CD4-positive, alpha-beta T cell (primary cell): ENCODE measurements around the gene DCLRE1B. TPM values are rescaled to one million over a fixed set of nuclear protein-coding genes. Genes with fewer than 3 reads are reported as not detected.

Experiments used
- ATAC-seq: fragments of 200-7000 bp; cut with Tn5 transposase; one replicate; pipeline ENCODE4 v1.10.0; 2022; ENCODE audit warnings: mild to moderate bottlenecking; ENCODE audit not compliant: poor library complexity
- CTCF ChIA-PET: fragments of 350-600 bp; sonication (Branson Sonifier 250); formaldehyde crosslinking; loops from one replicate; lab custom pipeline; 2021; ENCODE audit warnings: antibody characterized with exemption, inconsistent platforms; lab: Charles Lee
- POLR2A ChIA-PET: fragments of 350-600 bp; sonication (Branson Sonifier 250); formaldehyde crosslinking; loops from one replicate; lab custom pipeline; 2021; ENCODE audit warnings: antibody characterized with exemption, inconsistent platforms; lab: Charles Lee
- DNase-seq, 14 experiments: peaks; one replicate each; pipeline ENCODE4 v3.0.0-alpha.2; 2013 to 2020; ENCODE audit warnings: mixed read lengths in 2 of 14
- H3K27ac ChIP-seq, 2 donors: one replicate each; pipeline versions ENCODE4 v1.5.1 to v1.7.0; 2013; ENCODE audit warnings: low read length in 2 of 2, low read depth in 1 of 2, mild to moderate bottlenecking in 1 of 2
- H3K27me3 ChIP-seq, 2 experiments: 1 replicate in 1 of 2; 2 replicates in 1 of 2; pipeline versions ENCODE4 v1.6.1 to v1.7.0; 2013; ENCODE audit warnings: low read length in 2 of 2, control low read depth in 1 of 2, mild to moderate bottlenecking in 1 of 2, moderate library complexity in 1 of 2; ENCODE audit not compliant: insufficient read depth in 2 of 2, control insufficient read depth in 1 of 2
- H3K36me3 ChIP-seq: one replicate; pipeline ENCODE4 v1.6.1; 2013; ENCODE audit warnings: low read length, control low read depth; ENCODE audit not compliant: insufficient read depth
- H3K4me1 ChIP-seq: one replicate; pipeline ENCODE4 v1.6.1; 2013; ENCODE audit warnings: low read length, control low read depth; ENCODE audit not compliant: insufficient read depth
- H3K4me3 ChIP-seq: one replicate; pipeline ENCODE4 v1.5.1; 2013; ENCODE audit warnings: mild to moderate bottlenecking, low read length, moderate library complexity
- H3K9me3 ChIP-seq, 2 experiments: 1 replicate in 1 of 2; 2 replicates in 1 of 2; pipeline versions ENCODE4 v1.6.1 to v1.7.0; 2013; ENCODE audit warnings: low read length in 2 of 2, mild to moderate bottlenecking in 2 of 2, control low read depth in 1 of 2, moderate library complexity in 1 of 2; ENCODE audit not compliant: control insufficient read depth in 1 of 2, insufficient read depth in 1 of 2
- H3K27ac Mint-ChIP-seq: one replicate; pipeline ENCODE4 v1.8.0; 2020; ENCODE audit warnings: mixed read lengths
- H3K27me3 Mint-ChIP-seq: one replicate; pipeline ENCODE4 v1.8.0; 2021; ENCODE audit warnings: mixed read lengths
- H3K36me3 Mint-ChIP-seq: one replicate; pipeline ENCODE4 v1.8.0; 2021; ENCODE audit warnings: low read depth, mixed read lengths
- H3K4me1 Mint-ChIP-seq: one replicate; pipeline ENCODE4 v1.8.0; 2021; ENCODE audit warnings: low read depth, mixed read lengths
- H3K4me3 Mint-ChIP-seq: one replicate; pipeline ENCODE4 v1.8.0; 2020; ENCODE audit warnings: mild to moderate bottlenecking, mixed read lengths
- H3K9me3 Mint-ChIP-seq: one replicate; pipeline ENCODE4 v1.8.0; 2020; ENCODE audit warnings: mixed read lengths
- intact Hi-C, 2 experiments: fragments of 100-400 bp; cut with DNase I in 1 of 2; cut with micrococcal nuclease in 1 of 2; formaldehyde crosslinking; loops; one replicate each; pipeline versions ENCODE4 v1.15.1 to v1.9.0; 2023 to 2025; cut with DNase I, micrococcal nuclease
- total RNA-seq, 174 experiments: library from RNA in 2 of 174; stranded (reverse) in 2 of 174; gene quantifications; one replicate each; pipeline ENCODE4 v1.2.3 and lab custom pipeline; 2021 to 2026
- TF ChIP-seq, protein P1 (sequence below): fragments of 200-600 bp; IDR thresholded peaks from one replicate; pipeline ENCODE4 v1.8.0; 2022; ENCODE audit warnings: antibody characterized with exemption, mild to moderate bottlenecking

DCLRE1B gene
- total RNA-seq, 2 experiments from 2014 or later, result 6.4 to 6.8 TPM

DNA sequence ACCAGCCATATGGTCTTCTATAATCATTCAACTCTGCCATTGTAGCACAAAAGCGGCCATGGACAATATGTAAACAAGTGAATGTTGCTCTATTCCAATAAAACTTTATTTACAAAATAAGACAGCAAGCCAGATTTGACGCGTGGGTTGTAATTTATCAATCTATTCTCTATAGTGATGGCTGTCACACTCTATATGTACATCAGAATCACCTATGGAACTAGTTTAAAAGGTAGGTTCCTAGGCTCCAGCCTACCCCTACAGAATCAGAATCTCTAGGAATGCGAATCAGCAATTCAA, 25.4 kb upstream of the DCLRE1B start:
- Mint-ChIP-seq H3K9me3 (no peaks in the 10 kb centered on the region), H3K4me1 (peaks cover 43% of the 10 kb centered on the region), H3K27ac (no peak overlapping the region), H3K36me3 (no peaks in the 10 kb centered on the region), H3K27me3 (no peaks in the 10 kb centered on the region), H3K4me3 (no peak overlapping the region)
- Histone ChIP-seq H3K4me1 (peaks cover 8% of the 10 kb centered on the region), H3K27me3 (no peaks in the 10 kb centered on the region), H3K9me3 (no peaks in the 10 kb centered on the region), H3K27ac (no peak overlapping the region), H3K4me3 (no peak overlapping the region), H3K36me3 (no peaks in the 10 kb centered on the region)
- ATAC-seq (no peak), DNase-seq (no peak)
- intact Hi-C loops, result loop anchor here in 1 of 2 experiments (10.0 kb wide), 1 partner anchor 465 kb away; no protein-coding TSS in a partner anchor
- TF ChIP-seq, protein P1, sequence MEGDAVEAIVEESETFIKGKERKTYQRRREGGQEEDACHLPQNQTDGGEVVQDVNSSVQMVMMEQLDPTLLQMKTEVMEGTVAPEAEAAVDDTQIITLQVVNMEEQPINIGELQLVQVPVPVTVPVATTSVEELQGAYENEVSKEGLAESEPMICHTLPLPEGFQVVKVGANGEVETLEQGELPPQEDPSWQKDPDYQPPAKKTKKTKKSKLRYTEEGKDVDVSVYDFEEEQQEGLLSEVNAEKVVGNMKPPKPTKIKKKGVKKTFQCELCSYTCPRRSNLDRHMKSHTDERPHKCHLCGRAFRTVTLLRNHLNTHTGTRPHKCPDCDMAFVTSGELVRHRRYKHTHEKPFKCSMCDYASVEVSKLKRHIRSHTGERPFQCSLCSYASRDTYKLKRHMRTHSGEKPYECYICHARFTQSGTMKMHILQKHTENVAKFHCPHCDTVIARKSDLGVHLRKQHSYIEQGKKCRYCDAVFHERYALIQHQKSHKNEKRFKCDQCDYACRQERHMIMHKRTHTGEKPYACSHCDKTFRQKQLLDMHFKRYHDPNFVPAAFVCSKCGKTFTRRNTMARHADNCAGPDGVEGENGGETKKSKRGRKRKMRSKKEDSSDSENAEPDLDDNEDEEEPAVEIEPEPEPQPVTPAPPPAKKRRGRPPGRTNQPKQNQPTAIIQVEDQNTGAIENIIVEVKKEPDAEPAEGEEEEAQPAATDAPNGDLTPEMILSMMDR, result no peak
- ChIA-PET POLR2A (interaction anchor here (0.7 to 4.4 kb wide), 4 partner anchors 10 to 50 kb away, joined by 3 to 21 read pairs (median 3); partner anchors contain the start of genes AP4B1 and HIPK1), CTCF (interaction anchor here (1.4 kb wide), 1 partner anchor 11 kb away, joined by 4 read pairs; no protein-coding TSS in a partner anchor)

DNA sequence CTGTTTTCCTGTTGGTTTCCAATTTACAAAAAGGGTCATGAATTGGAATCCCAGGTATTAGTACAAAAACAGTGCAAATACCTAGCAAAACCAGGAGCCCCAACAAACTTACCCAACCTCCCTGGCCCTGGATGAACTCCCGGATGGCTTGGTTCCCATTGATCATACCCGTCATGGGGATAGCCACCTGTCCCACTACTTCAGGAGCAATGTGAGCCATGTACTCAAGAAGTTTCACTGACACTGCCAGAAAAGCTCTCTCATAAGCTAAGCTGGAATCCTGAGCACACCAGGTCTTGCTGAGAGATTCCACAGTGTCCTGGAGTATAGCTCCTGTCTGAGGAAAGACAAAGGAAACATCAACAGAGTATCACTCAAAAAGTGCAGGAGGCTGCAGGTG, 23.5 kb upstream of the DCLRE1B start:
- Histone ChIP-seq H3K36me3 (no peaks in the 10 kb centered on the region), H3K4me3 (no peak overlapping the region), H3K27ac (no peak overlapping the region), H3K27me3 (no peaks in the 10 kb centered on the region), H3K9me3 (no peaks in the 10 kb centered on the region), H3K4me1 (peaks cover 11% of the 10 kb centered on the region)
- Mint-ChIP-seq H3K27me3 (no peaks in the 10 kb centered on the region), H3K4me3 (no peak overlapping the region), H3K4me1 (peaks cover 36% of the 10 kb centered on the region), H3K36me3 (no peaks in the 10 kb centered on the region), H3K9me3 (no peaks in the 10 kb centered on the region), H3K27ac (no peak overlapping the region)
- ChIA-PET POLR2A (interaction anchor here (0.6 to 4.4 kb wide), 3 partner anchors 9 to 794 kb away, joined by 3 to 21 read pairs (median 5); partner anchors contain the start of gene AP4B1), CTCF (interaction anchor here (0.9 to 2.0 kb wide), 2 partner anchors 10 to 23 kb away, joined by 3 to 8 read pairs; partner anchors contain the start of genes AP4B1 and DCLRE1B)
- no peak for ATAC-seq
- intact Hi-C loops, result no loop called here
- DNase-seq, result no peak
- TF ChIP-seq, protein P1, result no peak

DNA sequence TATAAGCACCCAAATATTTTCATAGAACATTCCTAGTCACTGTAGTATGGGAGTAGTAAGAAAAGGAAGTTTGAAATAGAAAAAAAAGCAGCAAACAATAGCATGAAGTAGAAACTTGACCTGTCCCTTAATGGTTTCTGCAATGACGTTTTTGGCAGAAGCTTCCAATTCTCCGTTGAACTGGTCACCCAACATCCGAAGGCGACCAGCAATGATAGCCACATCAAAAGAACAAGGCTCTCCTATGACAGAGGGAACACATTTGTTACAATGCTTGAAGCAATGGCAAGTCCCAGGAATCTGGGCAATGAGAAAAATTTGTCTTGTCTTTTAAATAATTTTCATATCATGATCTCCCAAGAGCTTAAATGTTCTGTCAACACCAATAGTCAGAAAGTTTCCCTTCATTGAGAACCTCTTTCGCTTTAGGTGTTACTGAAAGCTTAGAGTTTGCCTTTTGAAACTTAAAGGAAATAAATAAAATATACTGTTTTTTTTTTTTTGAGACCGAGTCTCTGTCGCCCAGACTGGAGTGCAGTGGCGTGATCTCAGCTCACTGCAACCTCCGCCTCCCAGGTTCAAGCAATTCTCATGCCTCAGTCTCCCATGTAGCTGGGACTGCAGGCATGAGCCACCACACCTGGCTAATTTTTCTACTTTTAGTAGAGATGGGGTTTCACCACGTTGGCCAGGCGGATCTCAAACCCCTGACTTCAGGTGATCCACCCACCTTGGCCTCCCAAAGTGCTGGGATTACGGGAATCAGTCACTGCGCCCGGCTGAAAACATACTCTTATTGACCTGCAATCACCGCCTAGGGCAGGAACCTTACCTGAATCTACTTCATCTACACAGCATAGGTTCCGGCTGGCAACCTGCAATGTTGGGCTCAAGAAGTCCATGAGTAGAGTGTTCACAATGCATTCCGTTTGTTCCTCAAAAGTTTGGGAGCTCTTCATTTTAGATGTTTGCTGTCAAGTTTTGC, 18.4 kb upstream of the DCLRE1B start:
- H3K27me3 ChIP-seq, result no peaks in the 10 kb centered on the region
- DNase-seq, result no peak
- POLR2A ChIA-PET, result interaction anchor here (0.6 to 1.6 kb wide), 3 partner anchors 11 to 45 kb away, joined by 3 to 6 read pairs (median 4); no protein-coding TSS in a partner anchor
- no peak overlapping the region for H3K27ac ChIP-seq
- no peak for ATAC-seq
- Mint-ChIP-seq H3K27me3 (no peaks in the 10 kb centered on the region), H3K4me3 (no peak overlapping the region), H3K36me3 (no peaks in the 10 kb centered on the region), H3K9me3 (no peaks in the 10 kb centered on the region), H3K27ac (no peak overlapping the region), H3K4me1 (peaks cover 16% of the 10 kb centered on the region)
- CTCF ChIA-PET, result interaction anchor here (1.0 to 1.8 kb wide), 3 partner anchors 17 to 36 kb away, joined by 3 read pairs; partner anchors contain the start of gene AP4B1
- H3K36me3 ChIP-seq, result no peaks in the 10 kb centered on the region
- no peaks in the 10 kb centered on the region for H3K9me3 ChIP-seq
- TF ChIP-seq, protein P1, result no peak
- intact Hi-C loops, result no loop called here
- peaks cover 10% of the 10 kb centered on the region for H3K4me1 ChIP-seq
- H3K4me3 ChIP-seq, result no peak overlapping the region
